Left ventricle myocardium inferior (tissue), 1 donor: ENCODE measurements around the gene TMEM132D. TPM values are rescaled to one million over a fixed set of nuclear protein-coding genes. Genes with fewer than 3 reads are reported as not detected.
"Not testable (repeated sequence)": the region's sequence is repeated elsewhere in the genome, so short reads cannot be mapped to it uniquely, and the experiment has no call there.

Experiments
- DNase-seq: peaks from one replicate; pipeline ENCODE4 v3.0.0-alpha.2; 2020
- H3K27ac ChIP-seq: fragments of 200-600 bp; replicated peaks from 2 replicates; pipeline ENCODE4 v1.8.0; 2021
- H3K27me3 ChIP-seq: fragments of 200-600 bp; 2 replicates; pipeline ENCODE4 v1.8.0; 2021; ENCODE audit warnings: low read depth
- H3K36me3 ChIP-seq: fragments of 200-600 bp; 2 replicates; pipeline ENCODE4 v1.8.0; 2021
- H3K4me1 ChIP-seq: fragments of 200-600 bp; 2 replicates; pipeline ENCODE4 v1.8.0; 2021
- H3K4me3 ChIP-seq: fragments of 200-600 bp; 2 replicates; pipeline ENCODE4 v1.8.0; 2021; ENCODE audit warnings: mild to moderate bottlenecking, moderate library complexity
- H3K9me3 ChIP-seq: fragments of 200-600 bp; replicated peaks from 2 replicates; pipeline ENCODE4 v1.8.0; 2021
- CTCF ChIP-seq: fragments of 200-600 bp; IDR thresholded peaks from 2 replicates; pipeline ENCODE4 v1.8.0; 2021; ENCODE audit warnings: antibody characterized with exemption, mild to moderate bottlenecking, borderline replicate concordance
- intact Hi-C: fragments of 100-400 bp; cut with micrococcal nuclease; formaldehyde crosslinking; loops from one replicate; pipeline ENCODE4 v1.11.0; 2022
- total RNA-seq: library from RNA; stranded (reverse); fragmentation: NEBNext Ultra II Directional; extraction: Animal tissue kit (Norgen Biotek cat#: 25700); gene quantifications from one replicate; pipeline ENCODE4 v1.2.1, GENCODE V29; 2021
- donor health status: DM: no; HTN: yes; CAD: no; lungs with severe emphysema.

The TMEM132D gene
- total RNA-seq, 1 donor from 2014 or later, result not detected

- no peak overlapping the region for H3K27ac ChIP-seq
- no peaks in the 10 kb centered on the region for H3K36me3 ChIP-seq
- intact Hi-C loops, result no loop called here
- TF ChIP-seq CTCF, result no peak
- DNase-seq, result no peak
- H3K4me3 ChIP-seq, result no peak overlapping the region
- no peaks in the 10 kb centered on the region for H3K9me3 ChIP-seq
- H3K27me3 ChIP-seq, result peaks cover 9% of the 10 kb centered on the region
- no peaks in the 10 kb centered on the region for H3K4me1 ChIP-seq
Measured at GRCh38 chr12:129540954-129541353, 362.9 kb downstream of the TMEM132D start.

- Histone ChIP-seq H3K4me3 (no peak overlapping the region), H3K36me3 (no peaks in the 10 kb centered on the region), H3K9me3 (no peaks in the 10 kb centered on the region), H3K4me1 (no peaks in the 10 kb centered on the region), H3K27me3 (peaks cover 9% of the 10 kb centered on the region), H3K27ac (no peak overlapping the region)
- no peak for TF ChIP-seq CTCF
- no peak for DNase-seq
- intact Hi-C loops, result no loop called here
Measured at GRCh38 chr12:129540249-129540648, 363.6 kb downstream of the TMEM132D start.

- H3K36me3 ChIP-seq, H3K4me3 ChIP-seq, DNase-seq, H3K27ac ChIP-seq, H3K9me3 ChIP-seq, intact Hi-C loops, H3K4me1 ChIP-seq, H3K27me3 ChIP-seq: not testable (repeated sequence)
Measured at GRCh38 chr12:129538724-129539335, 365.0 kb downstream of the TMEM132D start.

GRCh38 chr12:129538137-129538536, 365.7 kb downstream of the TMEM132D start:
- Histone ChIP-seq H3K4me3 (no peak overlapping the region), H3K27ac (no peak overlapping the region), H3K4me1 (no peaks in the 10 kb centered on the region), H3K9me3 (no peaks in the 10 kb centered on the region), H3K36me3 (no peaks in the 10 kb centered on the region), H3K27me3 (peaks cover 9% of the 10 kb centered on the region)
- DNase-seq, result no peak
- intact Hi-C loops, result no loop called here
- TF ChIP-seq CTCF, result no peak

- Histone ChIP-seq H3K27ac (no peak overlapping the region), H3K9me3 (no peaks in the 10 kb centered on the region), H3K4me1 (no peaks in the 10 kb centered on the region), H3K4me3 (no peak overlapping the region), H3K27me3 (peaks cover 6% of the 10 kb centered on the region), H3K36me3 (no peaks in the 10 kb centered on the region)
- no peak for DNase-seq
- intact Hi-C loops, result no loop called here
- no peak for TF ChIP-seq CTCF
Measured at GRCh38 chr12:129534966-129535750, 368.7 kb downstream of the TMEM132D start.
